HEK293 (cell line): ENCODE measurements around the gene BEX4.

Experiments used
- TRIM28 ChIP-seq: IDR thresholded peaks from 2 replicates; pipeline ENCODE4 v1.6.1; 2011; ENCODE audit warnings: low read length, control low read depth, borderline replicate concordance
- ZNF223 ChIP-seq: fragments of 450-650 bp; formaldehyde crosslinking; IDR thresholded peaks from 2 replicates; pipeline ENCODE4 v1.5.1; 2016; ENCODE audit warnings: missing biosample characterization, missing genetic modification characterization
- ZNF24 ChIP-seq: fragments of 450-650 bp; formaldehyde crosslinking; IDR thresholded peaks from 2 replicates; pipeline ENCODE4 v1.5.1; 2016; ENCODE audit warnings: missing biosample characterization, missing genetic modification characterization
- ZNF404 ChIP-seq: fragments of 450-650 bp; formaldehyde crosslinking; IDR thresholded peaks from 2 replicates; pipeline ENCODE4 v1.5.1; 2017; ENCODE audit warnings: missing biosample characterization, missing genetic modification characterization
- ZNF510 ChIP-seq: fragments of 450-650 bp; formaldehyde crosslinking; IDR thresholded peaks from 2 replicates; pipeline ENCODE4 v1.5.1; 2018; ENCODE audit warnings: mild to moderate bottlenecking, missing genetic modification characterization, missing biosample characterization; ENCODE audit not compliant: insufficient replicate concordance
- ZNF654 ChIP-seq: fragments of 450-650 bp; formaldehyde crosslinking; IDR thresholded peaks from 2 replicates; pipeline ENCODE4 v1.5.1; 2016; ENCODE audit warnings: low read depth, missing biosample characterization, missing genetic modification characterization
- ZNF747 ChIP-seq: fragments of 450-650 bp; formaldehyde crosslinking; IDR thresholded peaks from 2 replicates; pipeline ENCODE4 v1.5.1; 2016; ENCODE audit warnings: missing biosample characterization, missing genetic modification characterization
- TF ChIP-seq, protein P1 (sequence below): fragments of 450-650 bp; formaldehyde crosslinking; IDR thresholded peaks from 2 replicates; pipeline ENCODE4 v1.5.1; 2016; ENCODE audit warnings: missing biosample characterization, missing genetic modification characterization

DNA sequence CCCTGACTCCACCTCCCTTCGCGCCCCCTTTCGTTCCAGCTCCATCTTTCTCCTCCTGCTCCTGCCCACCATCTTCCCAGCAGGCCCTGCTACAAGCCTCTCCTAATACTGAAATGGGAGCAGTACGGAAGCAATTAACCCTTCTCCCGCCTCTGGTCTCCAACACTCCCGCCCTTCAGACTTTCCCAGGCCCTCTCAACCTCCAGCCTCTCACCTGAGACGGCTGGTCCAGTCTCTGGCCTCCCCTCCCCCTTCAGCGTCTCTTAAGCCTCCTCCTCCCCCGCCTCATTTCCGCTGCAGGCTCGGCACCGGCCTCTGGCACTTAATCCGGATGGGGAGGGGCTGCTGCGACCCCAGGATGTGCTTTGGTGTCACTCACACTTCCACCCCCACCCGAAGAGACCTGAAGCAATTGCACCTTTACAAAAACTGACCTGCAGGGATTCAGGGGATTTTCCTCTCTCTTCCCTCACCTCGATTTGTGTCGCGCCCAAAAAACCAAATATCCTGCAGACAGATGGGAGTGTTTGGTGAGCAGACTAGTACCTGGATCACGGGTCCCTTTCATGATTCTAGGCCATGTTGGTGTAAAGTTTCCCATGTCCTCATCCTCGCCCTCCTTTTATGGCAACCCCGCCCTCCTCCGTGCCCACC lies 39.4 kb downstream of the BEX4 start:
- no peak for TF ChIP-seq ZNF404 (tag by site-specific recombination)
- TF ChIP-seq, protein P1, sequence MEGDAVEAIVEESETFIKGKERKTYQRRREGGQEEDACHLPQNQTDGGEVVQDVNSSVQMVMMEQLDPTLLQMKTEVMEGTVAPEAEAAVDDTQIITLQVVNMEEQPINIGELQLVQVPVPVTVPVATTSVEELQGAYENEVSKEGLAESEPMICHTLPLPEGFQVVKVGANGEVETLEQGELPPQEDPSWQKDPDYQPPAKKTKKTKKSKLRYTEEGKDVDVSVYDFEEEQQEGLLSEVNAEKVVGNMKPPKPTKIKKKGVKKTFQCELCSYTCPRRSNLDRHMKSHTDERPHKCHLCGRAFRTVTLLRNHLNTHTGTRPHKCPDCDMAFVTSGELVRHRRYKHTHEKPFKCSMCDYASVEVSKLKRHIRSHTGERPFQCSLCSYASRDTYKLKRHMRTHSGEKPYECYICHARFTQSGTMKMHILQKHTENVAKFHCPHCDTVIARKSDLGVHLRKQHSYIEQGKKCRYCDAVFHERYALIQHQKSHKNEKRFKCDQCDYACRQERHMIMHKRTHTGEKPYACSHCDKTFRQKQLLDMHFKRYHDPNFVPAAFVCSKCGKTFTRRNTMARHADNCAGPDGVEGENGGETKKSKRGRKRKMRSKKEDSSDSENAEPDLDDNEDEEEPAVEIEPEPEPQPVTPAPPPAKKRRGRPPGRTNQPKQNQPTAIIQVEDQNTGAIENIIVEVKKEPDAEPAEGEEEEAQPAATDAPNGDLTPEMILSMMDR (tag by site-specific recombination): no peak
- no peak for TF ChIP-seq ZNF747 (tag by site-specific recombination)
- TF ChIP-seq TRIM28: peak; percentile 31; the same call in 1 of the 2 replicates
- TF ChIP-seq ZNF510: no peak
- no peak for TF ChIP-seq ZNF223 (tag by site-specific recombination)
- no peak for TF ChIP-seq ZNF654
- TF ChIP-seq ZNF24 (tag by site-specific recombination): 0 out of 2 replicates have a peak, but pooled peaks have one; percentile 34
